ENCODE data around the gene SLC31A1. TPM values are rescaled to one million over a fixed set of nuclear protein-coding genes. Genes with fewer than 3 reads are reported as not detected.
A peak's percentile ranks its signal among the peaks of the same experiment; 100 is the strongest.

The SLC31A1 gene
- total RNA-seq, 1 experiment from 2014 or later: 15.8 TPM

DNA sequence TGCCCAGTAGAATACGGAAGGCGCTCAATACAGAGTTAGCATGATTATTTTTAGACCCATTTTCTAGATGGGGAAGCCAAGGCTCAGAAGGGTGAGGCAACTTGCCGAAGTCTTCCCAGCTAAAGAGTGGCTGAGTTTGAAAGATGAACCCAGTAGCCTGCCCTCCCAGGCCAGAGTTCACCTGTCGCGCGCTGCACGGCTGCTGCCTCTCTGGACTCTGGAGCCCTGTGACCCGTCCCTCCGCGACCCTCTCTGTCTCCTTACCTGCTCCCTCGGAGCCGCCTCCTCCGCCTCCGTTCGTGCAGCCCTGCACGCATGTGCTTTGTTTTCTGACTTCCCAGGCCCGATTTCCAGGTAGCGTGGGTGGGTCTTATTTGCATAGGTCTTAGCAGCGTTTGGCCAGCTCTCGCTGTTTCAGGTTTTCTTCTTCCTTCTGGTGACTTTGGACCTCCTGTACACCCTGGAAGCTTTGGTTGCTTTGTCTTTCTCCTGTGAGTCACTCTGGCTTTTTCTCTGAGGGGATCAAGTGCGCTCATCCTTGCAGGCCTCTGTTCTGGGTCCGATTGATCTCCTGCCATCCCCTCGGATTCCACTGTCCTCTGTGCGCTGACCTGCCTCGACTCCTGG is 81.6 kb downstream of the SLC31A1 start, which contains the start of gene RNF183:
RNF183 (minus strand) TSS at position 585 of the 627 bp plus-strand sequence. CDS start 5,192 bp downstream, outside the sequence.
- no peak for DNase-seq (ENCODE audit: low read depth)

- DNase-seq (ENCODE audit: low read depth): no peak
These were observed 85.2 kb downstream of the SLC31A1 start for GRCh38 chr9:113306566-113306965.

DNA sequence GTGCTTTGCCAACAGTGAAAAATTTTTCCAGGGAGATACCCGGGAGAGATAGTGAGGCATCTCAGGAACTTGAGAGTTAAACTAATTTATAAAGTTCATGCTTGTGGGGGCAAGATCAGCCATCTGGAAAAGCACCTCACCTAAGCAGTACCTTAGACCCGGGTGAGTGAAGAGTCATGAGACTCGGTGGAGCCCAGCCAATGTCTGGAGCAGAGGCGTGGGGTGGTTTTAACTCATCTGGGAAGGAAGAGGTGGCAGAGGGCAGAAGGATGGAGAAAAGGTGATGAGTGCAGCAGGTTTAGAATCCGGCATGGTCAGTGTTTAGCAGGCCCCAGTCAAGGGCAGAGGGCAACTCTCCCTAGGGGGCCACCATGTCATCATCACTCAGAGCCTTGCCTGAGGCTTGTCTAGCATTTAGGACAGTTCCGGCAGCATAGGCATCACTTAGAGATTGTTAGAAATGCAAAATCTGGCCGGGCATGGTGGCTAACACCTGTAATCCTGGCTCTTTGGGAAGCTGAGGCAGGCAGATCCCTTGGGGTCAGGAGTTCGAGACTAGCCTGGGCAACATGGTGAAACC is 86.1 kb downstream of the SLC31A1 start:
- DNase-seq (ENCODE audit: low read depth): no peak

DNA sequence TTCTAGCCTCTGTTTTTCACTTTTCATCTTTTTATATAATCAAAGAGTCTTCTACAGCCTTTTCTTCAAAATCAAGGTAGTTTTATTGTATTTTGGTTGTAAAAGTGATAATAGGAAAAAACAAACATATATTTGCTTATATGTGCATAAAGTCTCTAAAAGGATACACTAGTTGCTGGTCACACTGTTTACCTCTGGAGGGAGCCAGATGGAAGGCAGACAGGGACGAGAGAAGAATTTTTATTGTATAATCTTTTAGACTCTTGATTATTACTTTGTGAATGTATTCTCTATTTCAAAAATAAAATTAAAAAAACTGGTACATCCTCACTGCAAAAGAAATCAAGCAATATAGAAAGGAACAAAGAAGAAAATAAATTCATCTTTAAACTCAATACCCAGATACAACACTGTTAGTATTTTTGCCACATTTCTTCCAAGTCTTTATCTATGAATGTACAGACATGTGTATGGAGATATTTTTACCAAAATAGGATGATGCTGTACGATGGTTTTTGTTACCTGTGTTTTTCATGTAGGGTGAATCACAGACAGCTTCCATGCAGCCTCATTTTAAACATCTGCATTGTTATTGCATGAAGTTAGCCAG is 88.0 kb downstream of the SLC31A1 start:
- DNase-seq (ENCODE audit: low read depth): peak; percentile 41

- no peak for DNase-seq (ENCODE audit: low read depth)
These were observed 89.2 kb downstream of the SLC31A1 start for GRCh38 chr9:113310538-113310937.

DNA sequence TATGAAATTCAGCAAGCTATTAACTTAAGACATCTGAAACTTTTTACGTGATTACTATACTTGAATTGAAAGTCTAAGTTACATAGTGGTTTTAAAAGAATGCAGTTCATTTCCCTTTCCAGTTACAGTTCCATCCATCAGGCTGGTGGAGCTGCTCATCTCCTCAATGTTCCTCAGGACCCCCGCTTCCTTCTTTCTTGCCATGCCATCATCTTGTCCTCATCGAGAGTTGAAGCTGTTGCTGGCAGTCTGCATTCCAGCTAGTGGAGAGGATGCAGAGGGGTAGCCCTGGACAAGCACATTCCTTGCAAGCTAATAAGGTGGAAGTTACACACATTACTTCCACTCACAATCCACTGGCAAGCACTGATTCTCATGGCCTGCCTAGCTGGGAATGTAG is 90.6 kb downstream of the SLC31A1 start:
- DNase-seq (ENCODE audit: low read depth): no peak

GRCh38 chr9:113313261-113313660 is 91.9 kb downstream of the SLC31A1 start:
- peak; percentile 3 for DNase-seq (ENCODE audit: low read depth)

Other genes starting within 250 kb of the SLC31A1 start
- 0.51 and 1.0 TPM in 2 replicates for gene ZNF883, start 209.4 kb upstream of the SLC31A1 start, total RNA-seq (2014; rRNA removed)
- gene ZFP37, start 164.8 kb upstream of the SLC31A1 start, total RNA-seq (2014; rRNA removed): 3.3 and 4.9 TPM in 2 replicates
- 78.7 and 88.0 TPM in 2 replicates for gene SLC31A2, start 70.5 kb upstream of the SLC31A1 start, total RNA-seq (2014; rRNA removed)
- gene FKBP15, start 267 bp upstream of the SLC31A1 start, total RNA-seq (2014; rRNA removed): 24.9 and 28.5 TPM in 2 replicates
- 25.0 and 39.7 TPM in 2 replicates for gene CDC26, start 54.0 kb downstream of the SLC31A1 start, total RNA-seq (2014; rRNA removed)
- gene PRPF4, start 54.1 kb downstream of the SLC31A1 start, total RNA-seq (2014; rRNA removed): 49.3 and 51.0 TPM in 2 replicates
- gene RNF183, start 81.8 kb downstream of the SLC31A1 start, total RNA-seq (2014; rRNA removed): not detected in 2 replicates
- 0.51 and 0.69 TPM in 2 replicates for gene WDR31, start 118.7 kb downstream of the SLC31A1 start, total RNA-seq (2014; rRNA removed)
- gene BSPRY, start 128.0 kb downstream of the SLC31A1 start, total RNA-seq (2014; rRNA removed): not detected in 2 replicates
- gene HDHD3, start 155.4 kb downstream of the SLC31A1 start, total RNA-seq (2014; rRNA removed): 11.8 and 13.1 TPM in 2 replicates
- 10.5 and 15.0 TPM in 2 replicates for gene ALAD, start 179.7 kb downstream of the SLC31A1 start, total RNA-seq (2014; rRNA removed)
- 83.1 and 90.6 TPM in 2 replicates for gene POLE3, start 189.1 kb downstream of the SLC31A1 start, total RNA-seq (2014; rRNA removed)
- gene C9orf43, start 189.2 kb downstream of the SLC31A1 start, total RNA-seq (2014; rRNA removed): 0.19 and 0.29 TPM in 2 replicates
- 137 and 144 TPM in 2 replicates for gene RGS3, start 242.2 kb downstream of the SLC31A1 start, total RNA-seq (2014; rRNA removed)